A549 (cell line): ENCODE measurements around the gene LDLRAD4. TPM values are rescaled to one million over a fixed set of nuclear protein-coding genes. Genes with fewer than 3 reads are reported as not detected.

Experiments
- ATAC-seq, 2 experiments: fragments of 200-7000 bp in 1 of 2; fragments of >200 bp in 1 of 2; cut with Nextera tagmentation in 1 of 2; cut with Tn5 transposase in 1 of 2; 3 replicates each; pipeline versions ENCODE4 v1.8.0 to v1.9.1; 2018 to 2020; ENCODE audit warnings: mild to moderate bottlenecking in 1 of 2, moderate library complexity in 1 of 2
- CTCF ChIA-PET: fragments of 300-600 bp; sonication (Branson Sonifier 250); formaldehyde crosslinking; extraction: SDS; loops from one replicate; lab custom pipeline; 2021; ENCODE audit warnings: antibody characterized with exemption, inconsistent platforms; lab: Yijun Ruan, JAX
- POLR2A ChIA-PET: fragments of 350-600 bp; formaldehyde crosslinking; extraction: SDS; loops from one replicate; lab custom pipeline; 2021; ENCODE audit warnings: antibody characterized with exemption, inconsistent platforms; lab: Yijun Ruan, JAX
- DNase-seq, 2 experiments: peaks; one replicate each; pipeline versions ENCODE4 v3.0.0 to v3.0.0-alpha.2; 2011 to 2016; ENCODE audit warnings: low read depth in 1 of 2, low spot score in 1 of 2
- FAIRE-seq: peaks from 2 replicates; lab custom pipeline; 2011; peaks lifted over from hg19 to GRCh38; lab: Jason Lieb, UNC
- H3K27ac ChIP-seq, 2 experiments: fragments of >200 bp; sonication (Bioruptor Twin); formaldehyde crosslinking; 3 replicates each; pipeline ENCODE4 v1.5.1; 2016 to 2017
- H3K4me1 ChIP-seq: fragments of >200 bp; sonication (Bioruptor Twin); formaldehyde crosslinking; 3 replicates; pipeline ENCODE4 v1.6.1; 2016
- H3K4me2 ChIP-seq: fragments of >200 bp; sonication (Bioruptor Twin); formaldehyde crosslinking; 3 replicates; pipeline ENCODE4 v1.6.1; 2016
- H3K4me3 ChIP-seq: fragments of >200 bp; sonication (Bioruptor Twin); formaldehyde crosslinking; 3 replicates; pipeline ENCODE4 v1.5.1; 2016
- H3K9me3 ChIP-seq: fragments of >200 bp; sonication (Bioruptor Twin); formaldehyde crosslinking; 3 replicates; pipeline ENCODE4 v1.6.1; 2016
- CBX8 ChIP-seq: fragments of 200-600 bp; sonication (generic); IDR thresholded peaks from 2 replicates; pipeline ENCODE4 v1.6.1; 2016
- CHD4 ChIP-seq: fragments of 200-600 bp; sonication (generic); IDR thresholded peaks from 2 replicates; pipeline ENCODE4 v1.6.1; 2016; ENCODE audit warnings: antibody characterized with exemption, mild to moderate bottlenecking, borderline replicate concordance
- EHF ChIP-seq: fragments of 250-450 bp; sonication (Bioruptor Pico); IDR thresholded peaks from 2 replicates; pipeline ENCODE4 v1.5.0; 2020; ENCODE audit warnings: mild to moderate bottlenecking
- EHMT2 ChIP-seq: fragments of 200-600 bp; sonication (generic); IDR thresholded peaks from 2 replicates; pipeline ENCODE4 v1.6.1; 2016; ENCODE audit warnings: antibody characterized with exemption, low read depth, mild to moderate bottlenecking, moderate library complexity
- EP300 ChIP-seq, 2 experiments: fragments of >200 bp; sonication (Bioruptor Twin); formaldehyde crosslinking; IDR thresholded peaks; 2 replicates in 1 of 2; 3 replicates in 1 of 2; pipeline ENCODE4 v1.6.1; 2016 to 2017
- FOSL2 ChIP-seq, 2 experiments: fragments of 450-650 bp in 1 of 2; fragments of >200 bp in 1 of 2; sonication (Bioruptor Twin) in 1 of 2; formaldehyde crosslinking; IDR thresholded peaks; 2 replicates each; pipeline versions ENCODE4 v1.5.0 to v1.6.1; 2016 to 2020; ENCODE audit warnings: mild to moderate bottlenecking in 1 of 2, moderate library complexity in 1 of 2
- GATA3 ChIP-seq: IDR thresholded peaks from 2 replicates; pipeline ENCODE4 v1.6.1; 2012; ENCODE audit warnings: borderline replicate concordance
- HEYL ChIP-seq: fragments of 250-450 bp; sonication (Bioruptor Pico); IDR thresholded peaks from 2 replicates; pipeline ENCODE4 v1.8.0; 2021; ENCODE audit warnings: mild to moderate bottlenecking, moderate library complexity
- HOXB13 ChIP-seq: fragments of 250-450 bp; sonication (Bioruptor Pico); IDR thresholded peaks from 2 replicates; pipeline ENCODE4 v1.5.0; 2020; ENCODE audit warnings: low read depth, mild to moderate bottlenecking, moderate library complexity
- JUNB ChIP-seq: fragments of >200 bp; sonication (Bioruptor Twin); formaldehyde crosslinking; IDR thresholded peaks from 2 replicates; pipeline ENCODE4 v1.6.1; 2016
- KDM5A ChIP-seq: fragments of 200-600 bp; sonication (generic); IDR thresholded peaks from 2 replicates; pipeline ENCODE4 v1.6.1; 2016; ENCODE audit warnings: antibody characterized with exemption, mild to moderate bottlenecking
- MAFK ChIP-seq: fragments of 450-650 bp; IDR thresholded peaks from 2 replicates; pipeline ENCODE4 v1.6.1; 2014; ENCODE audit not compliant: partially characterized antibody
- MAZ ChIP-seq: fragments of 150-350 bp; IDR thresholded peaks from 2 replicates; pipeline ENCODE4 v1.6.1; 2014; ENCODE audit warnings: antibody characterized with exemption, low read depth, low read length, borderline replicate concordance
- MYC ChIP-seq: IDR thresholded peaks from 2 replicates; pipeline ENCODE4 v1.6.1; 2012; ENCODE audit warnings: mild to moderate bottlenecking, inconsistent platforms, low read length, improper control_type of control experiment, borderline replicate concordance
- NR3C1 ChIP-seq: fragments of >200 bp; sonication (Bioruptor Twin); formaldehyde crosslinking; IDR thresholded peaks from 3 replicates; pipeline ENCODE4 v1.6.1; 2017
- PHF8 ChIP-seq: fragments of 200-600 bp; sonication (generic); IDR thresholded peaks from 2 replicates; pipeline ENCODE4 v1.6.1; 2016; ENCODE audit warnings: low read depth, mild to moderate bottlenecking, antibody characterized with exemption, moderate library complexity, borderline replicate concordance
- RAD21 ChIP-seq, 2 experiments: fragments of >200 bp in 1 of 2; sonication (Bioruptor Twin) in 1 of 2; formaldehyde crosslinking in 1 of 2; IDR thresholded peaks in 1 of 2; conservative IDR thresholded peaks in 1 of 2; 2 replicates in 1 of 2; 3 replicates in 1 of 2; pipeline ENCODE4 v1.6.1; 2012 to 2018; ENCODE audit warnings: inconsistent platforms in 1 of 2
- SMC3 ChIP-seq: fragments of >200 bp; sonication (Bioruptor Twin); formaldehyde crosslinking; IDR thresholded peaks from 3 replicates; pipeline ENCODE4 v1.6.1; 2018; ENCODE audit warnings: inconsistent platforms
- ZNF302 ChIP-seq: fragments of 250-450 bp; sonication (Bioruptor Pico); IDR thresholded peaks from 2 replicates; pipeline ENCODE4 v1.9.0; 2021; ENCODE audit warnings: inconsistent platforms, mild to moderate bottlenecking, moderate library complexity
- WGBS: methylation state at CpG from one replicate; pipeline ENCODE4 v1.1.6; 2017; ENCODE audit errors: missing lambda C conversion rate; 5-methylcytosine and 5-hydroxymethylcytosine counted together
- polyA plus RNA-seq, 4 experiments: library from polyadenylated mRNA; depleted of rRNA in 3 of 4; stranded (reverse); fragments of >200 nt; fragmentation: RNase III in 1 of 4; extraction: RNeasy Plus Mini Kit Qiagen cat#74134 plus additional on column Dnase treatment in 1 of 4; gene quantifications; 2 replicates in 3 of 4; 3 replicates in 1 of 4; pipeline ENCODE4 v1.2.3, GENCODE V29; 2011 to 2017
- TF ChIP-seq, protein P1 (sequence below): fragments of 450-650 bp; IDR thresholded peaks from 2 replicates; pipeline ENCODE4 v1.6.1; 2014; ENCODE audit warnings: antibody characterized with exemption
- TF ChIP-seq, protein P2 (sequence below): IDR thresholded peaks from 2 replicates; pipeline ENCODE4 v1.6.1; 2012; ENCODE audit warnings: low read depth, borderline replicate concordance
- TF ChIP-seq, protein P3 (sequence below): fragments of 200-600 bp; sonication (generic); IDR thresholded peaks from 2 replicates; pipeline ENCODE4 v1.6.1; 2016; ENCODE audit warnings: antibody characterized with exemption, mild to moderate bottlenecking, moderate library complexity

The LDLRAD4 gene
- polyA plus RNA-seq, 2 of the 4 experiments (the other 2 are of a cell fraction): 5.2 to 7.6 TPM

DNA sequence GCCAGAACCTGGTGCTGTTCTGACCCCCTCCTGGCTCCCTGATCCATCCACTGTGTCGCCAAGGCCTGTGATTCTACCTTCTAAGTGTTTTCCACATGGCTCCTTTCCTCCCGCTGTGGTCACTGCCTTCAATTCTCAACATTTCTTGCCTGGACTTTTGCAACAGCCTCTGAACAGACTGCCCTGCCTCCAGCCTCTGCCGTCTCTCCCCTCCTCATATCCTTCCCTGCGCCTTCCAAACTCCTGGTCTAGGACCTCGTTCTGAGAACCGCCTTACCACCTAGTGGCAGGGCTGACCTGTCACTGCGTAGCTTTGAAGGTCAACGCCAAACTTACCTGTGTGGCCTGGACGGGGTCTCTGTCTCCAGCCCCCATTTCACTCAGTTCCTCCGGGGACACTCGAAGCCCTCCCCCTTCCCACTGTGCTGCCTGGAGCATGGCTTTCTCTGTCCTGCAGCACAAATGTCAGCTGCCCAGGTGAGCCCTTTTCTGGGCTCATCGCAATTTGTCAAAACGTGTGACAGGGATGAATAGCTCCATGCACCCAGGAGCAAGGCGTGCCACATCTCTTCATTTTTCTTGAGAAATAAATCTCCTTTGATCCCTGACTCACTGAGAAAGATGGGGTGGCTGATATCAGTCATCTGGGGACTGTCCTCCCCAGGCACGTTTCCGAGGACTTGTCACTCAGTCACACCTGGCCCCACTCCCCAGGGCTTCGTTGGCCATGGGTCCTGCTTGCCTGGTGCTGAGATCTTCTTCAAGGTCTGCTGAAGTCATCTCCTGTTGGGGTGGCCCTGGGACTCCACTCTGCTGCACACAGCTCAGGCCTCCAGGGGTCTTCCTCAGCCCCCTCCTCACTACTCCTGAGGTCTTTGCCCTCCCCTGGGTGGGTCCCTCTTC lies 46.7 kb downstream of the LDLRAD4 start:
- TF ChIP-seq, protein P1, sequence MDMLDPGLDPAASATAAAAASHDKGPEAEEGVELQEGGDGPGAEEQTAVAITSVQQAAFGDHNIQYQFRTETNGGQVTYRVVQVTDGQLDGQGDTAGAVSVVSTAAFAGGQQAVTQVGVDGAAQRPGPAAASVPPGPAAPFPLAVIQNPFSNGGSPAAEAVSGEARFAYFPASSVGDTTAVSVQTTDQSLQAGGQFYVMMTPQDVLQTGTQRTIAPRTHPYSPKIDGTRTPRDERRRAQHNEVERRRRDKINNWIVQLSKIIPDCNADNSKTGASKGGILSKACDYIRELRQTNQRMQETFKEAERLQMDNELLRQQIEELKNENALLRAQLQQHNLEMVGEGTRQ: no peak
- no peak for TF ChIP-seq EHMT2
- TF ChIP-seq NR3C1: no peak
- TF ChIP-seq KDM5A: no peak
- TF ChIP-seq, protein P2, sequence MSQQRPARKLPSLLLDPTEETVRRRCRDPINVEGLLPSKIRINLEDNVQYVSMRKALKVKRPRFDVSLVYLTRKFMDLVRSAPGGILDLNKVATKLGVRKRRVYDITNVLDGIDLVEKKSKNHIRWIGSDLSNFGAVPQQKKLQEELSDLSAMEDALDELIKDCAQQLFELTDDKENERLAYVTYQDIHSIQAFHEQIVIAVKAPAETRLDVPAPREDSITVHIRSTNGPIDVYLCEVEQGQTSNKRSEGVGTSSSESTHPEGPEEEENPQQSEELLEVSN: no peak
- TF ChIP-seq JUNB: no peak
- TF ChIP-seq RAD21 (conservative IDR thresholded peaks at IDR 0.05 in 1 of 2, IDR thresholded peaks at IDR 0.05 in 1 of 2): no peak
- no peak for TF ChIP-seq MAFK
- TF ChIP-seq SMC3: no peak
- TF ChIP-seq EP300 (IDR thresholded peaks at IDR 0.05): no peak
- TF ChIP-seq GATA3: no peak
- no peak for TF ChIP-seq CBX8
- TF ChIP-seq, all 56 proteins: peak for 0
- Histone ChIP-seq H3K4me1 (no peaks in the 10 kb centered on the region; the same call in 2 of the 3 replicates), H3K27ac (no peak overlapping the region), H3K9me3 (no peaks in the 10 kb centered on the region), H3K4me2 (no peak overlapping the region), H3K4me3 (no peak overlapping the region)
- ChIA-PET CTCF (interaction anchor here (1.2 kb wide), 1 partner anchor 12 kb away, joined by 3 read pairs; no protein-coding TSS in a partner anchor), POLR2A (no interaction called here)
- DNase-seq (no peak), FAIRE-seq (no peak), ATAC-seq (no peak)
- WGBS: 74% methylated on average over 17 of the region's 17 CpGs

DNA sequence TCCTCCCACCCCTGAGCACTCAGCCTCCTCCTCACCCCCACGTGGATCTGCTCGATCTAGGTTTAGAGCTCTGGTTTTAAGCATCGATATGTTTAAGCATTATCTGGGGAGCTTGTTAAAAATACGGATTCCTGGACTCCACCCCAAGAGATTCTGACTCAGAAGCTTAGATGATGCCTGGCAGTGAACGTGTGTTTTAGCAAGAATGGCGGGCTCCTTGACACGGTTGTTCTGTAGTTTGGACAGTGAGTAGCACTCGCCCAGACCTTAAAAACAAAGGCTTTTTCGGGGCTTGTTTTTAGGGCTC lies 47.3 kb downstream of the LDLRAD4 start:
- CTCF ChIA-PET: interaction anchor here (1.2 kb wide), 1 partner anchor 12 kb away, joined by 3 read pairs; no protein-coding TSS in a partner anchor
- Histone ChIP-seq H3K27ac (no peak overlapping the region), H3K4me2 (no peak overlapping the region), H3K4me3 (no peak overlapping the region), H3K9me3 (no peaks in the 10 kb centered on the region), H3K4me1 (no peaks in the 10 kb centered on the region; the same call in 2 of the 3 replicates)
- WGBS: 65% methylated on average over 9 of the region's 9 CpGs
- POLR2A ChIA-PET: no interaction called here
- ATAC-seq: no peak
- FAIRE-seq: no peak
- TF ChIP-seq HEYL: no peak
- no peak for TF ChIP-seq FOSL2 (IDR thresholded peaks at IDR 0.05)
- no peak for TF ChIP-seq FOSL2 (CRISPR knock-in tag; IDR thresholded peaks at IDR 0.05)
- TF ChIP-seq MAZ: no peak
- TF ChIP-seq HOXB13 (CRISPR knock-in tag): no peak
- TF ChIP-seq PHF8: no peak
- TF ChIP-seq EHF (CRISPR knock-in tag): no peak
- TF ChIP-seq ZNF302 (CRISPR knock-in tag): no peak
- no peak for TF ChIP-seq CHD4
- TF ChIP-seq MYC: no peak
- TF ChIP-seq, protein P3, sequence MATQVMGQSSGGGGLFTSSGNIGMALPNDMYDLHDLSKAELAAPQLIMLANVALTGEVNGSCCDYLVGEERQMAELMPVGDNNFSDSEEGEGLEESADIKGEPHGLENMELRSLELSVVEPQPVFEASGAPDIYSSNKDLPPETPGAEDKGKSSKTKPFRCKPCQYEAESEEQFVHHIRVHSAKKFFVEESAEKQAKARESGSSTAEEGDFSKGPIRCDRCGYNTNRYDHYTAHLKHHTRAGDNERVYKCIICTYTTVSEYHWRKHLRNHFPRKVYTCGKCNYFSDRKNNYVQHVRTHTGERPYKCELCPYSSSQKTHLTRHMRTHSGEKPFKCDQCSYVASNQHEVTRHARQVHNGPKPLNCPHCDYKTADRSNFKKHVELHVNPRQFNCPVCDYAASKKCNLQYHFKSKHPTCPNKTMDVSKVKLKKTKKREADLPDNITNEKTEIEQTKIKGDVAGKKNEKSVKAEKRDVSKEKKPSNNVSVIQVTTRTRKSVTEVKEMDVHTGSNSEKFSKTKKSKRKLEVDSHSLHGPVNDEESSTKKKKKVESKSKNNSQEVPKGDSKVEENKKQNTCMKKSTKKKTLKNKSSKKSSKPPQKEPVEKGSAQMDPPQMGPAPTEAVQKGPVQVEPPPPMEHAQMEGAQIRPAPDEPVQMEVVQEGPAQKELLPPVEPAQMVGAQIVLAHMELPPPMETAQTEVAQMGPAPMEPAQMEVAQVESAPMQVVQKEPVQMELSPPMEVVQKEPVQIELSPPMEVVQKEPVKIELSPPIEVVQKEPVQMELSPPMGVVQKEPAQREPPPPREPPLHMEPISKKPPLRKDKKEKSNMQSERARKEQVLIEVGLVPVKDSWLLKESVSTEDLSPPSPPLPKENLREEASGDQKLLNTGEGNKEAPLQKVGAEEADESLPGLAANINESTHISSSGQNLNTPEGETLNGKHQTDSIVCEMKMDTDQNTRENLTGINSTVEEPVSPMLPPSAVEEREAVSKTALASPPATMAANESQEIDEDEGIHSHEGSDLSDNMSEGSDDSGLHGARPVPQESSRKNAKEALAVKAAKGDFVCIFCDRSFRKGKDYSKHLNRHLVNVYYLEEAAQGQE: no peak
- no peak for DNase-seq
